IPS-18c (cell line): ENCODE results near the gene SYVN1.
"Not testable (repeated sequence)": the region's sequence is repeated elsewhere in the genome, so short reads cannot be mapped to it uniquely, and the experiment has no call there.

Experiments
- H3K4me3 ChIP-seq: 2 replicates; pipeline ENCODE4 v1.7.0; 2013; ENCODE audit warnings: low read depth, mild to moderate bottlenecking, low read length, moderate library complexity; ENCODE audit not compliant: insufficient read depth
- H3K9me3 ChIP-seq: one replicate; pipeline ENCODE4 v1.6.1; 2013; ENCODE audit warnings: mild to moderate bottlenecking, low read length, moderate library complexity; ENCODE audit not compliant: control insufficient read depth, insufficient read depth

SYVN1 gene

GRCh38 chr11:65131895-65132237 is 2.5 kb downstream of the SYVN1 start:
- Histone ChIP-seq H3K9me3 (peaks cover 2% of the 10 kb centered on the region), H3K4me3 (no peak overlapping the region)

DNA sequence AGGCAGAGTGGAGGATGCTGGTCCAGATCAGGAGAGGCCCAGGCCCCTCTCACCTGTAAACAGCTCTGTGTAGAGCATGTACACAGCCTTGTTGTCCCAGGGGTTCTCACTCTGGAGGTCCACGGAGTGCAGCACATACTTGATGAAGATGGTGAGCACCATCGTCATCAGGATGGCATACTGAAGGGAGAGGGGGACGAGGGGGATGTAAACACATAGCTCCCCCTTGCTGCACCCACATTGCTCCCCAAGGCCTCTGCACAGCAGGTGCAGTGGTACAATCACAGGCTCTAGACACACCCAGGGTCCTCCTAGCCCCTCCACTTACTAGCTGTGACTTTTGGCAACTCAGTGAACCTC is 2.9 kb downstream of the SYVN1 start:
- Histone ChIP-seq H3K4me3 (no peak overlapping the region), H3K9me3 (peaks cover 2% of the 10 kb centered on the region)

DNA sequence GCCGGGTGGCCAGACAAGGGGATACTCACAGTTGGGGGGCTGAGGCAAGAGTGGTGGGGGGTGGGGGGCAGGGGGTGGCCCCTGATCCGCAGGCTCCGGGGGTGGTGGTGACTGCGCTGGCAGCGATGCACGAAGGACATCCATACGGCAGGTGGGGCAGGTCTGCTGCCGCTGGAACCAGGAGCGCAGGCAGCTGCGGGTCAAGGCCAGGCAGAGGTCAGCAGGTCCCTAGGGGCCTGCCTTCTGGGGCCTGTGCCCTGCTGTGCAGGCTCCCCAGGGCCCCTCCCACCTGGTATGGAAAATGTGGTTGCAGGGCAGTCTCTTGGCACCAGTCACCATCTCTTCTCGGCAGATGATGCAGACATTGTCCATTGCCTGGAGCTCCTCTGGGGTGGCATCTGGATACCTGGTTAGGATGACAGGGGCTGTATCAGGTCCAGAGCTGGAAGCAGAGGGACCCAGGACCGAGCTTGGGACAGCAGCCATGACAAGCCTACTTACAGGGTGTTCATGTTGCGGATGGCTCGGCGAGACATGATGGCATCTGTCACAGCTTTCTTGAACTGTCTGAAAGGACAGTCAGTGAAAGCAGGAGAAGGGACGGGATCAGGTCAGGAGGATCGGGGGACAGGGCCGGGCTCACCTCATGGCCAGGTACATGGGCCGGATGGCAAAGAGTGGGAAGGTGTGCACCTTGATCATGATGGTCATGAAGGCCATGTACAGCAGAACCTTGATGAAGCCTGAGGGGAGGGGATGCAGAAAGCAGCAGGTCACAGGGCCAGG is 3.5 kb downstream of the SYVN1 start:
- no peak overlapping the region for H3K4me3 ChIP-seq
- peaks cover 2% of the 10 kb centered on the region for H3K9me3 ChIP-seq

DNA sequence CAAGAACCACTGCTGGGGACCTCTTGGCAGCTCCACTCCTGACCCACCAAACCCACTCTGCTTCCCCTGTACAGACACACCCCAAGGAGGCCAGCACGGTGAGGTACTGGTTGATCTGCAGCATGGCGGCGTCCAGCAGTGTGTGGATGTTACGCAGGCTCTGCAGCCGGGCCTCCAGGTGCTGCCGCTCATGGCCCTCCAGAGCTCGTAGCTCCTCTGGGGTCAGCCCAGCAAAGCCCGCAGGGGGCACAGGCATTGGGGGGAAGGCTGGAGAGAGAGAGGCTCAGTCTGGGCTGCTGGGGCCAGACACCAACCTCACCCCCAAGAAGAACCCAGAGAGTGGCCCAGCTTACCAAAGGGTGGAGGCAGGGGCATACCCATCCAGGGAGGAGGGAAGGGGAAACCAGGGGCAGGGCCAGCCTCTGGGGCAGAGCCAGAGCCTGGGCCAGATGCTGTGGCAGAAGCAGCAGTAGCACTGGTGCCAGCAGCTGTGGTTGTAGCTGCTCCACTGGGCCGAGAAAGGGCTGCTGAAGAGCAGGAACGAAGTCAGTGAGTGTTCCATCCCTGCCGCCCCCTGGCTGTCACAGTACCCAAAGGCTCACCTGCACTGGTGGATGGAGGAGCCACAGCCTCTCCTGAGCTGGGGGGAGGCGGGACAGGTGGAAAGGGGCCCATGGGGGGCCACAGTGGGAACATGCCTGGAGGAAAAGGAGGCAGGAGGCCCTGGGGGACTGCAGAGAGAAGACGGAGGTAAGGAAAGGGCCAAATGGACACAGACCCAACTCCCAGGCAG is 4.5 kb downstream of the SYVN1 start:
- Histone ChIP-seq H3K4me3 (no peak overlapping the region), H3K9me3 (peaks cover 2% of the 10 kb centered on the region)

DNA sequence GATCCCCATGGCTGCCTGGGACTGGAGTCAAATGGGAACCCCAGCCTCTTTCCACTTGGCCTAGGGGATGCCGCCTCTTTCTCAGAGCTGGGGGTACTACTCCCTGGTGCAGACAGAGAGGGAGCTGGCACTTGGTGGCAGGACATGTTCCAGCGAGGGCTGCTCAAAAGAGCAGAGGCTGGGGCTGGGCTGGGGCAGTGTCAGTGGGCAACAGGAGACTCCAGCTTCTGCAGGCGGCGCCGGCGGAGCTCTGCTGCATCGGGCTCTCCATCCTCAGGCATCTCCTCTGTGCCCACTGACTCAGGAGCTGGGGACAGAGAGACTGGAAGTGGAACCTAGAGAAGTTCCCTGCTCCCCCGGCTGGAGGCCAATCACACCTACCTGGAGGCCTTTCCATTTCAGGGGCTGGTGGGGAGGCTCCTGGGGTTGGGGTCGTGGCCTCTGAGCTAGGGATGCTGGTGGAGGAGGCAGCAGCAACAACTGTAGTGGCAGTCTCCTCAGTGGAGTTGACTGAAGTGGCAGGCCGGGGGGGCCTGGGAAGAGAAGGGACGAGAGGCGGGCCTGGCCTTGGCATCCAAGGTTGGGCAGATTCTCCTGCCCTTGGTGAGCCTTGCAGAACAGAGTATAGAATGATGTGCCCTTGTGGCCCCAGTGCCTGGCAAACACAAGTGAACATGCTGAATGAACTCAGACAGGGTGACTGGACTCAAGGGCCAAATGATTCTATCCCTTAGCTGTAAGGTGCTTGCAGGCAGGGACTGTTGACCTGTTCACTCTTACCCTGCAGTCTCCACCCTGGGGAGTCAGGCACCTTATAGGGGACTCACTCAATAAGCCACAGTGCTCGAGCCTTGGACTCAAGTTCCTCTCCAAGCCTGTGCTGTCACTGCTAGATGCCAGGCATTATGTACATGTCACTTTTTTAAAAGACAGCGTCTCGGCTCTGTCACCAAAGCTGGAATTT is 5.9 kb downstream of the SYVN1 start:
- peaks cover 2% of the 10 kb centered on the region for H3K9me3 ChIP-seq
- H3K4me3 ChIP-seq, result no peak overlapping the region

DNA sequence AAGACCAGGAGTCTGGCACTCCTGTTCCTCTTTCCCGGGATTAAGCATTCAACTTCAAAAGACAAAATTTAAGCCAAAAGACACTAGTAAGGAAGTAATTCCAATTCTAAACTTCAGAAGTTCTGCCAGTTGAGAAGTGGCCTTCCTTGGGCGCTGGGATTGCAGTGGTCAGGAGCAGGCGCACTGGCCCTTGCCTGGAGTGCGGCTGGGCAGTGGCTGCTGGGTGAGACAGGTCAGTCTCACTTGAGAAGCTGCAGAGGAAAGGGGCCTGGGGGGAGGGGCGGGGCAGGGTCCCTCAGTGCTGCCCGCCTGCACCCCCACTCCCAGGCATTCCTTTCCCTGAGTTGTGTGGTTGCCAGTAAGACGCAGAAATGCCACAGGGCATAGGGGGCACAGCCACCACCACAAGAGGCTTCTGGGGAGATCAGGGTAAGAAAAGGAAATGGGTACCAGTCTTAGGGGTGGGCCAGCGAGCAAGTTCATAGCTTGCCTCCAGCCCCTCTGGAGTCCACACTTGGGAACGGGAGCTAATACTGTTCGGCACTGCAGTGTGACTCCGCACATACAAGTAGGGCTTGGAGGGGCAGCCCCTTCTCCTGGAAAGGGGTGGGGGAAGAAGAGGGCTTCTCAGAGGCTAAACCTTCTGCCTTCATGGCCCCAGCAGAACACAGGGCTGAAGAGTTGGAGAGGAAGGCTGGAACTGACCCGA is 6.7 kb downstream of the SYVN1 start:
- peaks cover 2% of the 10 kb centered on the region for H3K9me3 ChIP-seq
- H3K4me3 ChIP-seq, result no peak overlapping the region

GRCh38 chr11:65126624-65127274 is 7.6 kb downstream of the SYVN1 start:
- H3K4me3 ChIP-seq, result no peak overlapping the region

DNA sequence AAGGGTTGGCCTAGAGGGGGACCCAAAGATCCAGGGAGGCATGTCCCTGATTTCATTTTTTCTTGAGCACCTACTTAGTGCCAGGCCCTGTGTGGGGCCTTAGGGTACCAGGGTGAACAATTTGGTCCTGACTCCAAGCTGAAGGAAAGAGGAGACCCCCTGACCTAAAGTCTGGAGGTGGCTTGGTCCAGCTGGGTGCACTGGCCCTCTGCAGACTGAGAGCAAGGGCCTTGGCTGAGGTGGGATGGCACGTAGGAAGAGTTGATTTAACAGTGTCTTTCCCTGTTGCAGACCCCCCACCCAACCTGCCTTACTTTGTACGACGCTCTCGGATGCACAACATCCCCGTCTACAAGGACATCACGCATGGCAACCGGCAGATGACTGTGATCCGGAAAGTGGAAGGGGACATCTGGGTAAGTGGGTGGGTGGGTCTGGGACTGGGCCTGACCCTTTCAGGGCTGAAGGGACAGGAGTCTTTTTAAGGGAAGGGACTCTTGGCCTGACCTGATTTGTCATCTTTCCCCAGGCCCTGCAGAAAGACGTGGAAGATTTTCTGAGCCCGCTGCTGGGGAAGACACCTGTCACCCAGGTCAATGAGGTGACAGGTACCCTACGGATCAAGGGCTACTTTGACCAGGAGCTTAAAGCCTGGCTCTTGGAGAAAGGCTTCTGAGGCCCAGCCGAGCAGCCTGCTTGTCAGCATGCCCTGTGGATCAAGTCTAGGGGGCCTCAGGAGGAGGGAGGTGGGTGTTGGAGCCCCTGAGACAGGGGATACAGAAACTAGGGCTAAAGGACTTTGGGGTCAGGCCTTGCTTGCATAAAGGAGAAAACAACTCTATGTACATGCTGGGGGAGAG is 8.9 kb downstream of the SYVN1 start:
- no peak overlapping the region for H3K4me3 ChIP-seq
- H3K9me3 ChIP-seq, result no peaks in the 10 kb centered on the region

More at GRCh38 chr11:65126624-65127274, 7.6 kb downstream of the SYVN1 start:
- peaks cover 2% of the 10 kb centered on the region for H3K9me3 ChIP-seq

GRCh38 chr11:65124480-65125196 is 9.7 kb downstream of the SYVN1 start:
- no peak overlapping the region for H3K4me3 ChIP-seq
- H3K9me3 ChIP-seq, result no peaks in the 10 kb centered on the region

DNA sequence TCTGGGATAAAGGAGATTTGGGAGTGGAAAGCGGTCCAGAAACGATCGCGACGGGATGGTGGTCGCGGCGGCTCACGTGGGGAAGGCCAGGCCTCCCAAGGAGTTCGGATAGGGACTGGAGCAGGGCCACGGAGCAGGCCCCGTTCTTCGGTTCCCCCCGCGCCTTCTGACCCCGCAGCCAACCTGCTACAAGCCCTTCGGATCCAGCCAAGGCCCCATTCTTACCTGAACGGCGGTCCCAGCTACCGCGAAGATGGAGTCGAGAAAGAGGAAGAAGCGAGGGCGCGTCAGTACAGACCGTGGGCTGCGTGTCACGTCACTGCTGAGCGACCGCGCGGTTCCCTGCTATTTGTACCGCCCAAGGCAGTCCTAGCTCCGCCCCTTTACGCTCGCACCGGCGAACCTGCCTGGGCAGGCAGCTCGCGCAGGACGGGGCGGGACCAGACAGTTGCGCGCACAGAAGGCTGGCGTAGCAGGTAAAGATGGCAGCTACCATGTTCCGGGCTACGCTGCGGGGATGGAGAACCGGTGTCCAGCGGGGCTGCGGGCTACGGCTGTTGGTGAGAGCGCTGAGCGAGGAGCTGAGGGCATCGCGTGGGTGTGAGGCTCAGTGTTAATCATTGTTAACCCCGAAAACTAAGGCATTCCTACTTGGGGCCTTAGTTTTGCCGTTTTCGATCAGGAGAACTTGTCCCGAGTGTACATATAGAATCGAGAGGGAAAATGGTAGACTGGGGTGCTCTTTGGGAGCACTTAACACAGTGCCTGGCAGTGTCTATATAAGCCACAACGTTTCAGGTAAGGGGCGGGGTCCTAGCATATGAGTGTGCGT is 12.2 kb downstream of the SYVN1 start, which contains the start of the genes FAU and MRPL49:
Gene FAU, minus strand, starts transcription at position 270 of the 832 bp plus-strand sequence. CDS start 321 bp downstream, outside the sequence.
Gene MRPL49, plus strand, starts transcription at position 457 of the 832 bp plus-strand sequence. Its CDS starts 26 bp downstream, at position 483.
- Histone ChIP-seq H3K9me3 (no peaks in the 10 kb centered on the region), H3K4me3 (peak within 1 kb of the TSS; percentile 90)

DNA sequence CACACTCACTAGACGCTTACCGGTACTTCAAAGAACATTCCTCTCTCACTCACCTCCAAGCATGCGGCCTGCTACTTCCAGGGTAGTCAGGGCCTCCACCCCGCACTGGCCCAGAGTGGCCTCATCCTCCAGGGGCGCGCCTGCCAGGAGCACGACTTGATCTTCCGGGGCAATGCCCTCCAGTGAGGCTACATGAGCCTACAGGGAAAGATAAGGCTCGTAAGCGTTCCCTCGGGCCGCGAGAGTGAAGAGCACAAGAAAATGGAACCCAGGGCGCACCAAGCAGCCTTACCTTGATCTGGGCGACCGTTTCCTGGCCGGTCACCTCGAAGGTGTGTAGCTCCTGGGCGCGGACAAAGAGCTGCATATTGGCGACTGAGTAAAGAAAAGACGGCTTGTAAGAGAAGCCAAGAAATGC is 12.9 kb downstream of the SYVN1 start:
- Histone ChIP-seq H3K9me3 (no peaks in the 10 kb centered on the region), H3K4me3 (peak overlapping the region; percentile 90)

GRCh38 chr11:65120831-65121230 is 13.5 kb downstream of the SYVN1 start:
- H3K4me3 ChIP-seq, result peak overlapping the region; percentile 90
- H3K9me3 ChIP-seq, result no peaks in the 10 kb centered on the region

- Histone ChIP-seq H3K4me3 (no peak overlapping the region), H3K9me3 (no peaks in the 10 kb centered on the region)
Observed at GRCh38 chr11:65119670-65119995, 14.7 kb downstream of the SYVN1 start.

DNA sequence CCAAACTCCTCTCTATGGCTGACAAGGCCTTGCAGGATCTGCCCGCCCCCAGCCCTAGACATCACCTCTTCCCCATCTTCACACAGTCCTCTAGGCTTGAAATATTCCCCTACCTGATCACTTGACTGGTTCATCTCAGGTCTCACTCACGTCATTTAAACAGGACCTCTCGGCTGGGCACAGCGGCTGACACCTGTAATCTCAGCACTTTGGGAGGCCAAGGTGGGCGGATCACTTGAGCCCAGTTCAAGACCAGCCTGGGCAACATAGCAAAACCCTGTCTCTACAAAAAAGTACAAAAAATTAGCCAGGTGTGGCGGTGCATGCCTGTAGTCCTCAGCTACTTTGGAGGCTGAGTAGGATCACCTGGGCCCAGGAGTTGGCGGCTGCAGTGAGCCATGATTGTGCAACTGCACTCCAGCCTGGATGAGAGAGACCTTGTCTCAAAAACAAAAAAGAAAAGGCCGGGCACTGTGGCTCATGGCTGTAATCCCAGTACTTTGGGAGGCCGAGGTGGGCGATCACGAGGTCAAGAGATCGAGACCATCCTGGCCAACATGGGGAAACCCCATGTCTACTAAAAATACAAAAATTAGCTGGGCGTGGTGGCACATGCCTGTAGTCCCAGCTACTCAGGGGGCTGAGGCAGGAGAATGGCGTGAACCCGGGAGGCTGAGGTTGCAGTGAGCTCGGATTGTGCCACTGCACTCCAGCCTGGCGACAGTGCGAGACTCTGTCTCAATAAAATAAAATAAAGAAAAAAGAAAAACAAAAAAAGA is 15.2 kb downstream of the SYVN1 start:
- H3K9me3 ChIP-seq, H3K4me3 ChIP-seq: not testable (repeated sequence)
